K562 (cell line): Measurements from ENCODE around the gene AFF2. TPM values are rescaled to one million over a fixed set of nuclear protein-coding genes. Genes with fewer than 3 reads are reported as not detected.

Source experiments
- ARID1B ChIP-seq: fragments of 450-650 bp; IDR thresholded peaks from 2 replicates; pipeline ENCODE4 v1.6.1; 2016; ENCODE audit warnings: antibody characterized with exemption, mild to moderate bottlenecking, inconsistent platforms
- ARNT ChIP-seq, 2 experiments: fragments of 450-650 bp; IDR thresholded peaks; 2 replicates each; pipeline ENCODE4 v1.6.1; 2016; ENCODE audit warnings: mild to moderate bottlenecking in 1 of 2
- CREB5 ChIP-seq: fragments of 250-450 bp; sonication (Bioruptor Pico); IDR thresholded peaks from 2 replicates; pipeline ENCODE4 v1.5.0; 2020; ENCODE audit warnings: mild to moderate bottlenecking
- CTBP1 ChIP-seq: fragments of 450-650 bp; IDR thresholded peaks from 2 replicates; pipeline ENCODE4 v1.6.1; 2016; ENCODE audit warnings: borderline replicate concordance
- ESRRA ChIP-seq: fragments of 450-650 bp; IDR thresholded peaks from 2 replicates; pipeline ENCODE4 v1.6.1; 2014; ENCODE audit warnings: low read depth, mild to moderate bottlenecking, moderate library complexity, borderline replicate concordance
- HDAC8 ChIP-seq: fragments of 450-650 bp; IDR thresholded peaks from 2 replicates; pipeline ENCODE4 v1.6.1; 2016; ENCODE audit warnings: mild to moderate bottlenecking, missing genetic modification characterization, moderate library complexity, missing compliant biosample characterization
- ID3 ChIP-seq, 2 experiments: fragments of 250-450 bp in 1 of 2; fragments of 450-650 bp in 1 of 2; sonication (Bioruptor Pico) in 1 of 2; IDR thresholded peaks; 2 replicates each; pipeline versions ENCODE4 v1.6.1 to v1.8.0; 2016 to 2021; ENCODE audit warnings: mild to moderate bottlenecking in 2 of 2, moderate library complexity in 2 of 2, missing compliant biosample characterization in 1 of 2, missing genetic modification characterization in 1 of 2
- IRF2 ChIP-seq: sonication (generic); formaldehyde crosslinking; IDR thresholded peaks from 2 replicates; pipeline ENCODE4 v1.8.1; 2022; ENCODE audit warnings: mild to moderate bottlenecking, missing genetic modification reagents
- NCOA2 ChIP-seq, 2 experiments: fragments of 450-650 bp; IDR thresholded peaks; 2 replicates each; pipeline ENCODE4 v1.6.1; 2018; ENCODE audit warnings: mild to moderate bottlenecking in 2 of 2, moderate library complexity in 1 of 2; ENCODE audit not compliant: partially characterized antibody in 2 of 2
- PURB ChIP-seq: sonication (generic); formaldehyde crosslinking; IDR thresholded peaks from 2 replicates; pipeline ENCODE4 v1.9.0; 2021; ENCODE audit warnings: low read depth, mild to moderate bottlenecking, missing genetic modification reagents
- RBM39 ChIP-seq: fragments of 200-400 bp; formaldehyde crosslinking; optimal IDR thresholded peaks from 2 replicates; pipeline ENCODE3; 2018; ENCODE audit warnings: low read depth, low read length
- SIN3A ChIP-seq, 2 experiments: fragments of 150-350 bp in 1 of 2; IDR thresholded peaks; 2 replicates each; pipeline ENCODE4 v1.6.1; 2011 to 2016; ENCODE audit warnings: borderline replicate concordance in 2 of 2, low read depth in 2 of 2, low read length in 2 of 2, mild to moderate bottlenecking in 2 of 2, moderate library complexity in 2 of 2; ENCODE audit not compliant: control insufficient read depth in 1 of 2
- SMAD4 ChIP-seq: fragments of 250-450 bp; sonication (Bioruptor Pico); conservative IDR thresholded peaks from 2 replicates; pipeline ENCODE4 v1.8.0; 2021; ENCODE audit warnings: inconsistent platforms, mild to moderate bottlenecking, moderate library complexity
- SMARCB1 ChIP-seq: IDR thresholded peaks from 2 replicates; pipeline ENCODE4 v1.6.1; 2011; ENCODE audit warnings: improper control_type of control experiment, low read depth; ENCODE audit not compliant: insufficient read length
- STAG1 ChIP-seq: sonication (generic); formaldehyde crosslinking; IDR thresholded peaks from 2 replicates; pipeline ENCODE4 v1.5.0; 2020; ENCODE audit warnings: missing genetic modification reagents, borderline replicate concordance
- TRIM28 ChIP-seq: fragments of 450-650 bp; IDR thresholded peaks from 2 replicates; pipeline ENCODE4 v1.6.1; 2017
- ZKSCAN3 ChIP-seq: fragments of 250-450 bp; sonication (Bioruptor Pico); IDR thresholded peaks from 2 replicates; pipeline ENCODE4 v1.4.0; 2020
- ZNF165 ChIP-seq: fragments of 250-450 bp; sonication (Bioruptor Pico); IDR thresholded peaks from 2 replicates; pipeline ENCODE4 v1.4.0; 2020; ENCODE audit warnings: borderline replicate concordance
- ZNF512 ChIP-seq: IDR thresholded peaks from 2 replicates; pipeline ENCODE4 v1.6.1; 2016; ENCODE audit warnings: missing genetic modification characterization, missing compliant biosample characterization
- ZNF717 ChIP-seq: fragments of 250-450 bp; sonication (Bioruptor Pico); IDR thresholded peaks from 2 replicates; pipeline ENCODE4 v1.5.0; 2021
- ZNF764 ChIP-seq: fragments of 250-450 bp; sonication (Bioruptor Pico); IDR thresholded peaks from 2 replicates; pipeline ENCODE4 v1.4.0; 2020; ENCODE audit warnings: low read depth, mild to moderate bottlenecking, moderate library complexity
- polyA plus RNA-seq, 8 experiments: library from polyadenylated mRNA; depleted of rRNA in 4 of 8; stranded (reverse) in 5 of 8; unstranded in 3 of 8; fragments of >200 nt; fragmentation: Nextera tagmentation in 2 of 8; fragmentation: Illumina TruSeq in 1 of 8; extraction: Ambion mirVana in 2 of 8; extraction: Trizol in 1 of 8; gene quantifications; 2 replicates each; pipeline versions ENCODE4 v1.2.1 to v1.2.3, GENCODE V29; 2011 to 2014; ENCODE audit warnings: inconsistent platforms in 1 of 8, missing spikeins in 1 of 8
- total RNA-seq, 7 experiments: library from RNA; depleted of rRNA in 6 of 7; stranded (reverse); fragments of >200 nt in 6 of 7; fragmentation: Illumina TruSeq in 2 of 7; extraction: Trizol in 2 of 7; gene quantifications; 2 replicates each; pipeline versions ENCODE4 v1.2.1 to v1.2.3, GENCODE V29; 2011 to 2021; ENCODE audit warnings: low replicate concordance in 1 of 7
- TF ChIP-seq, protein P1 (sequence below): sonication (generic); formaldehyde crosslinking; IDR thresholded peaks from 2 replicates; pipeline ENCODE4 v1.8.0; 2022; ENCODE audit warnings: missing genetic modification reagents, mild to moderate bottlenecking, moderate library complexity, borderline replicate concordance
- TF ChIP-seq, protein P2 (sequence below): sonication (generic); formaldehyde crosslinking; IDR thresholded peaks from 2 replicates; pipeline ENCODE4 v1.8.0; 2023; ENCODE audit warnings: mild to moderate bottlenecking, missing genetic modification reagents

Gene AFF2
- total and polyA plus RNA-seq, 9 of the 15 experiments (the other 6 are each of a cell fraction or from before 2014, with no cell fraction given) = 0.01 to 0.20 (median 0.07) TPM

DNA sequence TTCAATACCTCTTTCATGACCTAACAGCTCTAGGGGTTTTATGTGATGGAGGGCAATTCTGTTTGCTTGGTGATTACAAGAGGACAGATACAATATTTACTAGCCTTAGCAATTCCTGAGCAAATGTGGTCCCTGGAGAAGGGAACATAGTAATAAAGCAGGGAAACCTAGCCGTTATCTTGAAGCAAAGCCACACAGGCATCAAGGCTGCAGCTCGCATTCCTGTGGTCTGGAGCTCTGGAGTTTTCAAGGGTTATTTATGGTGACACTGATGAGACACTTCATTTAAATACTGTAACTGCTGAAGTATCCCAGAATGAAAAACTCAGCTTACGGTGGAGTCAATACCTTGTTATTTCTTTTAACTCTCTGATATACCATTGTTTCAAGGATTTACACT is 66.8 kb downstream of the AFF2 start (continued):
- TF ChIP-seq NCOA2 (IDR thresholded peaks at IDR 0.05; ENCODE audit: partially characterized antibody in 2 of 2) (no peak), IRF2 (no peak), ZNF165 (no peak), CREB5 (CRISPR knock-in tag) (no peak), SMARCB1 (no peak), STAG1 (CRISPR knock-in tag) (no peak), PURB (CRISPR knock-in tag) (no peak), ESRRA (peak; percentile 20; the same call in 1 of the 2 replicates), ARID1B (0 out of 2 replicates have a peak, but pooled peaks have one; percentile 19), ID3 (CRISPR knock-in tag; IDR thresholded peaks at IDR 0.05) (no peak), ID3 (tag; IDR thresholded peaks at IDR 0.05) (no peak), RBM39 (no peak), CTBP1 (peak; percentile 60; the same call in 1 of the 2 replicates), ARNT (IDR thresholded peaks at IDR 0.05) (no peak), ZKSCAN3 (CRISPR knock-in tag) (no peak), SIN3A (IDR thresholded peaks at IDR 0.05; ENCODE audit: borderline replicate concordance in 2 of 2, control insufficient read depth in 1 of 2, low read depth in 2 of 2, low read length in 2 of 2) (no peak), ZNF512 (tag) (no peak), SMAD4 (CRISPR knock-in tag) (no peak), TRIM28 (no peak), ZNF764 (CRISPR knock-in tag) (no peak), ZNF717 (CRISPR knock-in tag) (no peak), HDAC8 (tag) (no peak)
- TF ChIP-seq, protein P1, sequence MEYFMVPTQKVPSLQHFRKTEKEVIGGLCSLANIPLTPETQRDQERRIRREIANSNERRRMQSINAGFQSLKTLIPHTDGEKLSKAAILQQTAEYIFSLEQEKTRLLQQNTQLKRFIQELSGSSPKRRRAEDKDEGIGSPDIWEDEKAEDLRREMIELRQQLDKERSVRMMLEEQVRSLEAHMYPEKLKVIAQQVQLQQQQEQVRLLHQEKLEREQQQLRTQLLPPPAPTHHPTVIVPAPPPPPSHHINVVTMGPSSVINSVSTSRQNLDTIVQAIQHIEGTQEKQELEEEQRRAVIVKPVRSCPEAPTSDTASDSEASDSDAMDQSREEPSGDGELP = no peak
- TF ChIP-seq, protein P2, sequence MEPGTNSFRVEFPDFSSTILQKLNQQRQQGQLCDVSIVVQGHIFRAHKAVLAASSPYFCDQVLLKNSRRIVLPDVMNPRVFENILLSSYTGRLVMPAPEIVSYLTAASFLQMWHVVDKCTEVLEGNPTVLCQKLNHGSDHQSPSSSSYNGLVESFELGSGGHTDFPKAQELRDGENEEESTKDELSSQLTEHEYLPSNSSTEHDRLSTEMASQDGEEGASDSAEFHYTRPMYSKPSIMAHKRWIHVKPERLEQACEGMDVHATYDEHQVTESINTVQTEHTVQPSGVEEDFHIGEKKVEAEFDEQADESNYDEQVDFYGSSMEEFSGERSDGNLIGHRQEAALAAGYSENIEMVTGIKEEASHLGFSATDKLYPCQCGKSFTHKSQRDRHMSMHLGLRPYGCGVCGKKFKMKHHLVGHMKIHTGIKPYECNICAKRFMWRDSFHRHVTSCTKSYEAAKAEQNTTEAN (CRISPR knock-in tag) = no peak
